NCI-H1417 (cell line): ENCODE data around the gene RABGAP1.

Source experiments
- DNase-seq, 3 experiments: peaks; one replicate each; lab custom pipeline; 2025; lab: John Stamatoyannopoulos, UW

RABGAP1 gene

GRCh38 chr9:122944960-122945888 lies 4.4 kb downstream of the RABGAP1 start:
- DNase-seq: no peak

GRCh38 chr9:122946461-122947005 lies 5.7 kb downstream of the RABGAP1 start:
- DNase-seq: no peak

- no peak for DNase-seq
These were observed 7.5 kb downstream of the RABGAP1 start for GRCh38 chr9:122948313-122948712.

GRCh38 chr9:122949696-122950095 lies 8.9 kb downstream of the RABGAP1 start:
- DNase-seq: no peak

GRCh38 chr9:122950263-122950662 lies 9.4 kb downstream of the RABGAP1 start:
- no peak for DNase-seq

GRCh38 chr9:122951056-122951455 lies 10.2 kb downstream of the RABGAP1 start:
- no peak for DNase-seq

- DNase-seq: no peak
These were observed 13.5 kb downstream of the RABGAP1 start for GRCh38 chr9:122954253-122954691.

GRCh38 chr9:122955961-122956360 lies 15.1 kb downstream of the RABGAP1 start:
- no peak for DNase-seq

- DNase-seq: no peak
These were observed 20.3 kb downstream of the RABGAP1 start for GRCh38 chr9:122961139-122961538.

GRCh38 chr9:122975196-122975595 lies 34.4 kb downstream of the RABGAP1 start:
- no peak for DNase-seq

- DNase-seq: no peak
These were observed 37.8 kb downstream of the RABGAP1 start for GRCh38 chr9:122978601-122979000.

- DNase-seq: no peak
These were observed 45.2 kb downstream of the RABGAP1 start for GRCh38 chr9:122986010-122986409.

GRCh38 chr9:122988141-122988540 lies 47.3 kb downstream of the RABGAP1 start:
- DNase-seq: no peak

GRCh38 chr9:122988920-122989621 lies 48.3 kb downstream of the RABGAP1 start:
- DNase-seq: no peak

GRCh38 chr9:122991370-122991830 lies 50.6 kb downstream of the RABGAP1 start:
- peak in 1 of 3 experiments; percentile 47 for DNase-seq

- no peak for DNase-seq
These were observed 55.8 kb downstream of the RABGAP1 start for GRCh38 chr9:122996586-122996985.

GRCh38 chr9:122998448-122998847 lies 57.6 kb downstream of the RABGAP1 start:
- no peak for DNase-seq

- DNase-seq: no peak
These were observed 59.7 kb downstream of the RABGAP1 start for GRCh38 chr9:123000371-123001068.

GRCh38 chr9:123002754-123003153 lies 61.9 kb downstream of the RABGAP1 start:
- no peak for DNase-seq

GRCh38 chr9:123003466-123003865 lies 62.6 kb downstream of the RABGAP1 start:
- DNase-seq: no peak

- no peak for DNase-seq
These were observed 65.1 kb downstream of the RABGAP1 start for GRCh38 chr9:123005964-123006363.

- no peak for DNase-seq
These were observed 66.4 kb downstream of the RABGAP1 start for GRCh38 chr9:123007269-123007668.
